ENCODE measurements around the gene PARN. TPM values are rescaled to one million over a fixed set of nuclear protein-coding genes. Genes with fewer than 3 reads are reported as not detected.

PARN gene
- total and polyA plus RNA-seq, 2 of the 8 experiments (the other 6 are each of a cell fraction or from before 2014, with no cell fraction given): 24.5 to 44.6 TPM

DNA sequence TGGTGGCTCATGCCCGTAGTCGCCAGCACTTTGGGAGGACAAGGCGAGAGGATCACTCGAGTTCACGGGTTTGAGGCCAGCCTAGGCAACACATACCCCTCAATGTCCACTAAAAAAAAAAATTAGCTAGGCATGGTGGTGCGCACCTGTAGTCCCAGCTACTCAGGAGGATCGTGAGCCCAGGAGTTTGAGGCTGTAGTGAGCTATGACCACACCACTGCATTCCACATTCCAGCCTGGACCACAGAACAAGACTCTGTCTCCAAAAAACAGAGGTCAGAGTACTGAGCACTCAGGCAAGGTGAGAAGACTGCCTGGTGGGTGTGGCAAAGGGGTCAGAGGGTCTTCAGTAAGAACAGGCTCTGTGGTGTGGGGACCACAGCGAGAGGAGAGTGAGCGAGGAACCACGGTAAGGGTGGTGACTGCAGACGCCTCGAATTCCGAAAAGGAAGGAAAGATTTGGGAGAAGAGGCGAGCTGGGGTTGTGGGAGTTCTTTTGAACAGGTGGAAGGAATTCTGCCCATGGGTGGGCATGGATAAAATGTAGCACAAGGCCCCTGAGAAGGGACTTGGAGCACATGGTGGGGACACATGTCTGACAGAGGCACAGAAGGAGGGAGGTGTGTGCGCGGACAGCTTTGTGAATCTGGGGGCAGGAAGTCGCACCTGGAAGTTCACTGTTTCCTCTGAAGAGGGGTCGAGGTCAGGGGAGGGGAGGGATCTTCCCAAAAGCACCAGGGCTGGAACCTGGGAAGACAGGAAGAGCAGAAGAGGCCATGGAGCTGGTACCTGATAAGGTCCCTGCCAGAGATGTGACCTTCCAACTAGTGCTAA, 134.6 kb downstream of the PARN start:
- Histone ChIP-seq H2AFZ (ENCODE audit: low read length) (no peak overlapping the region), H3K14ac (ENCODE audit: insufficient read length) (no peak overlapping the region), H3K56ac (replicated peaks; ENCODE audit: insufficient read length, low read depth, low read length) (no peak overlapping the region), H3K23me2 (ENCODE audit: low read depth, low read length) (no peaks in the 10 kb centered on the region), H4K20me1 (replicated peaks in 1 of 2; ENCODE audit: control insufficient read depth in 1 of 2, insufficient read depth in 2 of 2, low read length in 2 of 2) (no peaks in the 10 kb centered on the region), H3K36me3 (ENCODE audit: control insufficient read depth in 2 of 4, insufficient read depth in 4 of 4, low read length in 3 of 4) (no peaks in the 10 kb centered on the region), H2BK5ac (ENCODE audit: low read depth, low read length) (no peak overlapping the region), H3K4me3 (ENCODE audit: extremely low read depth in 1 of 4, insufficient read depth in 2 of 4, low read depth in 3 of 4, low read length in 4 of 4) (no peak overlapping the region), H3K79me2 (ENCODE audit: control insufficient read depth in 1 of 2, insufficient read depth in 2 of 2, low read length in 2 of 2) (no peaks in the 10 kb centered on the region), H2BK12ac (ENCODE audit: low read depth, low read length) (peak overlapping the region; percentile 46), H4K5ac (ENCODE audit: insufficient read length, low read depth, low read length) (no peak overlapping the region), H3K4me2 (ENCODE audit: insufficient read depth in 1 of 2, low read depth in 2 of 2, low read length in 2 of 2) (no peak overlapping the region), H2BK15ac (ENCODE audit: low read length) (no peak overlapping the region; the same call in 1 of the 2 replicates), H3K4me1 (replicated peaks in 1 of 4; ENCODE audit: control insufficient read depth in 3 of 4, insufficient read depth in 4 of 4, low read length in 3 of 4) (peaks cover 3 to 14% (median 6%) of the 10 kb centered on the region in 4 experiments; a peak in 6 of 7 replicates), H4K8ac (ENCODE audit: extremely low read depth, insufficient read depth, low read length) (no peak overlapping the region), H3K18ac (ENCODE audit: extremely low read depth, low read length) (no peak overlapping the region), H3K27me3 (replicated peaks in 1 of 4; ENCODE audit: control insufficient read depth in 3 of 4, extremely low read depth in 1 of 4, insufficient read depth in 3 of 4, low read length in 3 of 4) (no peaks in the 10 kb centered on the region), H2BK120ac (replicated peaks; ENCODE audit: low read depth, low read length) (no peak overlapping the region), H2BK20ac (ENCODE audit: low read length) (no peak overlapping the region), H4K91ac (replicated peaks; ENCODE audit: insufficient read length, low read length) (no peak overlapping the region), H3K79me1 (ENCODE audit: low read depth, low read length) (peaks cover 4% of the 10 kb centered on the region; the same call in 1 of the 2 replicates), H3K9me3 (ENCODE audit: insufficient read depth in 2 of 2, low read depth in 1 of 2, low read length in 1 of 2) (no peaks in the 10 kb centered on the region), H2AK5ac (ENCODE audit: low read depth, low read length) (peak overlapping the region; percentile 43; the same call in 1 of the 2 replicates), H3K4ac (replicated peaks; ENCODE audit: insufficient read length, low read depth, low read length) (no peak overlapping the region), H3K23ac (ENCODE audit: insufficient read length) (no peak overlapping the region), H3K27ac (ENCODE audit: low read depth, low read length) (no peak overlapping the region), H3K9ac (replicated peaks in 1 of 4; ENCODE audit: extremely low read depth in 1 of 4, low read depth in 3 of 4, low read length in 3 of 4) (no peak overlapping the region)
- no peak for FAIRE-seq
- DNase-seq (ENCODE audit: low read depth in 1 of 2, low spot score in 2 of 2): no peak
- POLR2A ChIA-PET (ENCODE audit: partially characterized antibody): interaction anchor here (0.6 to 1.1 kb wide), 4 partner anchors 11 to 214 kb away, joined by 3 to 5 read pairs (median 3); partner anchors contain the start of gene BFAR
- TF ChIP-seq BACH1 (IDR thresholded peaks at IDR 0.05; ENCODE audit: low read length): no peak
- no peak for TF ChIP-seq CHD2 (IDR thresholded peaks at IDR 0.05; ENCODE audit: low read length)
- TF ChIP-seq NRF1 (IDR thresholded peaks at IDR 0.05; ENCODE audit: low read depth, low read length): no peak
- TF ChIP-seq JUND (IDR thresholded peaks at IDR 0.05; ENCODE audit: low read length): no peak
- CTCF ChIA-PET (ENCODE audit: partially characterized antibody): interaction anchor here (0.7 to 1.1 kb wide), 2 partner anchors 51 to 185 kb away, joined by 3 to 4 read pairs; no protein-coding TSS in a partner anchor
- WGBS, 2 experiments (ENCODE audit: extremely low coverage in 1 of 2, insufficient coverage in 1 of 2, insufficient read length in 1 of 2, insufficient replicate concordance in 2 of 2, low coverage in 1 of 2, low lambda C conversion rate in 2 of 2, missing lambda C conversion rate in 1 of 2): 92% methylated on average over 17 of the region's 18 CpGs; no CpG with 5 or more reads in 1 of the 2 experiments
